Stimulated activated naive B cell treated with anti-CD40 and anti-IgM and Interleukin-4, amounts not matched to agents 10 μg/mL and 1 μg/mL and 100 μg/mL, for 72 hours (primary cell): ENCODE results near the gene WFDC1.
A peak's percentile ranks its signal among the peaks of the same experiment; 100 is the strongest.

Experiments used
- ATAC-seq, 2 donors: fragments of 150-1000 bp; cut with Tn5 transposase; replicated peaks; 2 replicates each; pipeline ENCODE4 v1.10.0; 2021; ENCODE audit warnings: moderate library complexity in 1 of 2
- DNase-seq: peaks from one replicate; pipeline ENCODE4 v3.0.0; 2021
- H3K27ac Mint-ChIP-seq: one replicate; pipeline ENCODE4 v1.8.0; 2022; ENCODE audit warnings: mild to moderate bottlenecking, mixed read lengths
- H3K27me3 Mint-ChIP-seq, 2 donors: one replicate each; pipeline ENCODE4 v1.8.0; 2022; ENCODE audit warnings: mixed read lengths in 2 of 2
- H3K36me3 Mint-ChIP-seq, 2 donors: one replicate each; pipeline ENCODE4 v1.8.0; 2022; ENCODE audit warnings: mixed read lengths in 2 of 2, mild to moderate bottlenecking in 1 of 2
- H3K4me1 Mint-ChIP-seq, 2 donors: one replicate each; pipeline ENCODE4 v1.8.0; 2022; ENCODE audit warnings: mixed read lengths in 2 of 2, mild to moderate bottlenecking in 1 of 2
- H3K4me3 Mint-ChIP-seq, 2 donors: one replicate each; pipeline ENCODE4 v1.8.0; 2022; ENCODE audit warnings: mild to moderate bottlenecking in 2 of 2, mixed read lengths in 2 of 2, moderate library complexity in 1 of 2
- H3K9me3 Mint-ChIP-seq, 2 donors: one replicate each; pipeline ENCODE4 v1.8.0; 2022; ENCODE audit warnings: mixed read lengths in 2 of 2, mild to moderate bottlenecking in 1 of 2

WFDC1 gene

GRCh38 chr16:84281074-84281473 lies 13.6 kb upstream of the WFDC1 start:
- ATAC-seq = no peak
- H3K36me3 Mint-ChIP-seq = no peaks in the 10 kb centered on the region
- H3K27ac Mint-ChIP-seq = no peak overlapping the region
- H3K4me1 Mint-ChIP-seq = no peaks in the 10 kb centered on the region
- H3K27me3 Mint-ChIP-seq = peaks cover 28 to 32% of the 10 kb centered on the region in 2 donors
- no peaks in the 10 kb centered on the region for H3K9me3 Mint-ChIP-seq
- H3K4me3 Mint-ChIP-seq = no peak overlapping the region
- DNase-seq = no peak

- H3K4me1 Mint-ChIP-seq = no peaks in the 10 kb centered on the region
- H3K36me3 Mint-ChIP-seq = no peaks in the 10 kb centered on the region
- ATAC-seq = no peak
- no peak overlapping the region for H3K27ac Mint-ChIP-seq
- H3K27me3 Mint-ChIP-seq = peaks cover 28 to 34% of the 10 kb centered on the region in 2 donors
- H3K9me3 Mint-ChIP-seq = no peaks in the 10 kb centered on the region
- no peak overlapping the region for H3K4me3 Mint-ChIP-seq
- DNase-seq = no peak
Observed at GRCh38 chr16:84282533-84282932, 12.1 kb upstream of the WFDC1 start.

DNA sequence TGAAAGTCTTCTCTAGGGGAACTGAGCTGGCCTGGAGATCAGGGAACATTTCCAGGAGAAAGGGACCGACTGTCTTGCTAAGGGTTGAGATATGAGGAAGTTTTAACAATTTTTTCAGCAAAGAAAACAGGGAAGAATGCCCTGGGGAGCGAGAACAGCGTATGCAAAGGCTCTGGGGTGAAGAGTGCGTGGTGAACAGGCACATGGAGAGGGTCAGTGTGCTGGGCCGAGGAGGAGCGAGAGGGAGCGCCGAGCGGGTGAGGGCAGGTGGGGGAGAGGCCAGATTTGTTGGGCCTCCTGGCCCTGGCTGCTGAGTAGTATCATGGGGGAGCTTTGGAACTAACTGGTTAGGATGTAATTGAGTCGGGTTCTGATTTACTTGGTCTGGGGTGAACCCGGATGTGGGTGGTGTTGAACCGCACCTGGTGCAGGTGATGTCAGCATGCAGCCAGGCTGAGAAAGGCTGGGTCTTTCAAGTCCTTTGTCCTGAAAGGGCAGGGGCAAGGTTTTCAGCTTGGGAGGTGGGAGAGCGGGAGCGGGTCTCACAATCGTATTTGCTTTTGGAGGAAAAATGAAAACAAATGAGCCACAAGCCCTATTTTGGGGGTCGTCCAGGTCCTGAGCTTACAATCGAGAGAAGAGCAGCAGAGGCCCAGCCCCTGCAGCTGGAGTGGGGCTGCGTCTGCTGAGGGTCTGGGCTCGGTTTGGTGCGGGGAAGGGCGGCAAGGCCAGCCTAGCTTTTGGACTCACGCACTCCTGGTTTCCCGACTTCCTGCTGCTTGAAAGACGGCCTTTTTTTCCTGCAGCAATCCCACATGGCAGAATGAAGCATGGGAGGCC lies 11.1 kb upstream of the WFDC1 start:
- DNase-seq = no peak
- ATAC-seq = no peak
- H3K36me3 Mint-ChIP-seq = no peaks in the 10 kb centered on the region
- no peaks in the 10 kb centered on the region for H3K9me3 Mint-ChIP-seq
- no peaks in the 10 kb centered on the region for H3K4me1 Mint-ChIP-seq
- H3K27ac Mint-ChIP-seq = no peak overlapping the region
- no peak overlapping the region for H3K4me3 Mint-ChIP-seq
- H3K27me3 Mint-ChIP-seq = peaks cover 31 to 44% of the 10 kb centered on the region in 2 donors

DNA sequence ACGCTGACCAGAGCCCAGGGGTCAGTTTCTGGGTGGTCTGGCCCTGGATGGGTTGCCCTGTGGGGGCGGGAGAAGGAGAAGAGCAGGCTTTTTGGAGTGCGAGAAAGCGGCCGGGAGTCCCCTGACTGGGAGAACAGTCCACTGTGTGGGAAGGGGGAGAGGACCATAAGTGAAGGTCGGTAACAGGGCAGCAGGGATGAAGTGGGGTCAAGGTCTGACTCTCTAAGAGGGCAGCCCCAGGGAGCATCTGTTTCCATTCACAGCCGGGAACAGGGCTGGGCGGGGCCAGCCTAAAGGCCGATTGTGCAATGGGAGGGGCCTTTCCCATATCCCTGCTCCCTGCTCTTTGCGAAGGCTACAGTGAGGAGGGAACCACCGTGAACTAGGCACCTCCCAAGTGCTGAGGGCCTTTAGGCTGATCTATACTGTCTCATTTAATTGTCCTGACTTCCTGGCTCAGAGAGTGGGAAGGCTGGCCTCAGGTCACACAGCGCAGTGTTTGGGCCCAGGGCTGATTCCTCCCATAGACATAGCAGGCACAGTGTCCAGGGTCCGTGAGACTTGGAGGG lies 10.4 kb upstream of the WFDC1 start:
- H3K27me3 Mint-ChIP-seq = peaks cover 36 to 51% of the 10 kb centered on the region in 2 donors
- no peaks in the 10 kb centered on the region for H3K9me3 Mint-ChIP-seq
- no peak for DNase-seq
- no peak overlapping the region for H3K4me3 Mint-ChIP-seq
- no peaks in the 10 kb centered on the region for H3K4me1 Mint-ChIP-seq
- no peaks in the 10 kb centered on the region for H3K36me3 Mint-ChIP-seq
- H3K27ac Mint-ChIP-seq = no peak overlapping the region
- no peak for ATAC-seq

GRCh38 chr16:84286578-84287240 lies 8.0 kb upstream of the WFDC1 start:
- no peaks in the 10 kb centered on the region for H3K9me3 Mint-ChIP-seq
- DNase-seq = no peak
- no peak overlapping the region for H3K4me3 Mint-ChIP-seq

DNA sequence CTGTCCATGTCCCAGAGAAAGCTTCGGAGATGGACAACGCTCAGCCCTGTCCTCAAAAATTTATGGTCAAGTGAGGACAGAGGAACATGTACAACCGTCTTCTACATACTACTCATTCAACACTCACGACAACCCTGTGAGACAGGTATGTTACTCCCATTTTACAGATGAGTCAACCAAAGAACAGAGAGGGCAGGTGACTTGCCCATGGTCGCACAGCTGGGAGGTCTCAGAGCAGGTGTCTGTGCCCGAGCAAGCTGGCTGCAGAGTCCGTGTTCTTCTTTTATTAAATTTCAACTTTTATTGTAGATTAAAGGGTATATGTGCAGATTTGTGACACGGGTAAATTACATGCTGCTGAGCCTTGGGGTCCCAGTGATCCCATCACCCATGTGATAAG lies 5.8 kb upstream of the WFDC1 start:
- Mint-ChIP-seq H3K9me3 (no peaks in the 10 kb centered on the region), H3K27ac (no peak overlapping the region), H3K36me3 (no peaks in the 10 kb centered on the region), H3K27me3 (peaks cover 41 to 58% of the 10 kb centered on the region in 2 donors), H3K4me1 (peaks cover 0 to 1% of the 10 kb centered on the region in 2 donors), H3K4me3 (no peak overlapping the region)
- ATAC-seq (no peak), DNase-seq (no peak)

More at GRCh38 chr16:84286578-84287240, 8.0 kb upstream of the WFDC1 start:
- peaks cover 40 to 56% of the 10 kb centered on the region in 2 donors for H3K27me3 Mint-ChIP-seq
- no peaks in the 10 kb centered on the region for H3K36me3 Mint-ChIP-seq
- no peaks in the 10 kb centered on the region for H3K4me1 Mint-ChIP-seq
- no peak overlapping the region for H3K27ac Mint-ChIP-seq
- no peak for ATAC-seq

GRCh38 chr16:84291226-84291625 lies 3.5 kb upstream of the WFDC1 start:
- H3K4me3 Mint-ChIP-seq = no peak overlapping the region
- no peak for DNase-seq
- H3K27me3 Mint-ChIP-seq = peaks cover 56 to 72% of the 10 kb centered on the region in 2 donors
- H3K36me3 Mint-ChIP-seq = no peaks in the 10 kb centered on the region
- H3K4me1 Mint-ChIP-seq = peaks cover 4 to 16% of the 10 kb centered on the region in 2 donors
- no peak overlapping the region for H3K27ac Mint-ChIP-seq
- no peak for ATAC-seq
- H3K9me3 Mint-ChIP-seq = no peaks in the 10 kb centered on the region

GRCh38 chr16:84292011-84292410 lies 2.7 kb upstream of the WFDC1 start:
- no peak overlapping the region for H3K27ac Mint-ChIP-seq
- peaks cover 4 to 16% of the 10 kb centered on the region in 2 donors for H3K4me1 Mint-ChIP-seq
- no peak overlapping the region for H3K4me3 Mint-ChIP-seq
- H3K27me3 Mint-ChIP-seq = peaks cover 62 to 78% of the 10 kb centered on the region in 2 donors
- ATAC-seq = no peak
- no peaks in the 10 kb centered on the region for H3K36me3 Mint-ChIP-seq
- no peaks in the 10 kb centered on the region for H3K9me3 Mint-ChIP-seq
- no peak for DNase-seq

- DNase-seq (no peak), ATAC-seq (no peak)
- no peaks in the 10 kb centered on the region for H3K36me3 Mint-ChIP-seq
- H3K9me3 Mint-ChIP-seq = no peaks in the 10 kb centered on the region
- H3K27ac Mint-ChIP-seq = no peak overlapping the region
- H3K4me3 Mint-ChIP-seq = no peak overlapping the region
- peaks cover 4 to 16% of the 10 kb centered on the region in 2 donors for H3K4me1 Mint-ChIP-seq
- peaks cover 61 to 67% of the 10 kb centered on the region in 2 donors for H3K27me3 Mint-ChIP-seq
Observed at GRCh38 chr16:84293406-84293805, 1.3 kb upstream of the WFDC1 start.

DNA sequence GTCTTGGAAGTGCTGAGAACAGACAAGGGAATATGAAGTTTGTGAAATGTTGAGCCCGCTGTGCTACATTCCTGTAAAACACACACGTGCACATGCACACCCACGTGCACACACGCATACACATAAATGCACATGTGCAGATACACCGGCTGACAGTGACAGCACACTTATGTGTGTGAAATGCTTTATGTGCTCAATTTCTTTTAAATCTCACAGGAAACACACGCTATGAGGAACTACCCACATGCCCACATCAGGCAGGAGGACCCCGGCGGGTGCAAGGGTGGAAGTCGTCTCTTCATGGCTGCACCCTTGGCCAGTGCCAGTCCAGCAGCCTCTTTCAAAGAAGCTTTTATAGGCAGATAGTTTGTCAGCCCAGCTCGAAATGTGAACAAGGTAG lies 561 bp upstream of the WFDC1 start:
- DNase-seq = no peak
- no peak overlapping the region for H3K4me3 Mint-ChIP-seq
- H3K36me3 Mint-ChIP-seq = no peaks in the 10 kb centered on the region
- no peaks in the 10 kb centered on the region for H3K9me3 Mint-ChIP-seq
- no peak overlapping the region for H3K27ac Mint-ChIP-seq
- peak in 1 of 2 donors; percentile 4 for ATAC-seq
- H3K4me1 Mint-ChIP-seq = peaks cover 4 to 16% of the 10 kb centered on the region in 2 donors
- peaks cover 55 to 60% of the 10 kb centered on the region in 2 donors for H3K27me3 Mint-ChIP-seq

- H3K27me3 Mint-ChIP-seq = peaks cover 48 to 50% of the 10 kb centered on the region in 2 donors
- H3K4me3 Mint-ChIP-seq = no peak overlapping the region
- DNase-seq (no peak), ATAC-seq (no peak)
- H3K27ac Mint-ChIP-seq = no peak overlapping the region
- no peaks in the 10 kb centered on the region for H3K36me3 Mint-ChIP-seq
- H3K4me1 Mint-ChIP-seq = peaks cover 4 to 16% of the 10 kb centered on the region in 2 donors
- H3K9me3 Mint-ChIP-seq = no peaks in the 10 kb centered on the region
Observed at GRCh38 chr16:84295203-84295860, 654 bp downstream of the WFDC1 start.

DNA sequence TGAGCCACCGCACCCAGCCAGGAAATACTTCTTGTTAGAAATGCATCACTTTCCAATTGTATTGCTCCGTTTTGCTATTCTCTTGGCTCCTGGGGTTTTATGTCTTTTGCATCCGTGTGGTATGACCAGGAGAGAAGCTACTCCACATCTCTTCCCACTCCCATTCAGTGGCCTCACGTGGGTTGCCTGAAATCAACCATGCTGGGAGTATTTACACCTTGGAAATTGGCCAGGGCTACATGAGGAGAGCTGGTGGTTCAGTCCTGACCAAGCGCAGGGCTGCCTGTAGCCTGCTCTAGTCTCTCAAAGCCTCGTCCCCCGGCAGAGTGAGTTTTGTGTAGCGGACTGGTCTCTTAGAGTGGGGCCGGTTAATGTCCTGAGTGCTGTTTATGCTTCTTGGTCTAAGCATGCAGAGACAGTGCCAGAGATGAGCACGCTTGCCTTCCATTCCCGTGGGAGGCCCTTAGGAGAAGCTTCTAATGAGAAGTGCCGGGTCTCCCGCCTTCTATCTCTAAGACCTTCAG lies 3.8 kb downstream of the WFDC1 start:
- Mint-ChIP-seq H3K9me3 (no peaks in the 10 kb centered on the region), H3K27ac (no peak overlapping the region), H3K4me3 (no peak overlapping the region), H3K36me3 (no peaks in the 10 kb centered on the region), H3K4me1 (peaks cover 4 to 16% of the 10 kb centered on the region in 2 donors), H3K27me3 (peaks cover 37 to 48% of the 10 kb centered on the region in 2 donors)
- ATAC-seq = no peak
- DNase-seq = no peak

DNA sequence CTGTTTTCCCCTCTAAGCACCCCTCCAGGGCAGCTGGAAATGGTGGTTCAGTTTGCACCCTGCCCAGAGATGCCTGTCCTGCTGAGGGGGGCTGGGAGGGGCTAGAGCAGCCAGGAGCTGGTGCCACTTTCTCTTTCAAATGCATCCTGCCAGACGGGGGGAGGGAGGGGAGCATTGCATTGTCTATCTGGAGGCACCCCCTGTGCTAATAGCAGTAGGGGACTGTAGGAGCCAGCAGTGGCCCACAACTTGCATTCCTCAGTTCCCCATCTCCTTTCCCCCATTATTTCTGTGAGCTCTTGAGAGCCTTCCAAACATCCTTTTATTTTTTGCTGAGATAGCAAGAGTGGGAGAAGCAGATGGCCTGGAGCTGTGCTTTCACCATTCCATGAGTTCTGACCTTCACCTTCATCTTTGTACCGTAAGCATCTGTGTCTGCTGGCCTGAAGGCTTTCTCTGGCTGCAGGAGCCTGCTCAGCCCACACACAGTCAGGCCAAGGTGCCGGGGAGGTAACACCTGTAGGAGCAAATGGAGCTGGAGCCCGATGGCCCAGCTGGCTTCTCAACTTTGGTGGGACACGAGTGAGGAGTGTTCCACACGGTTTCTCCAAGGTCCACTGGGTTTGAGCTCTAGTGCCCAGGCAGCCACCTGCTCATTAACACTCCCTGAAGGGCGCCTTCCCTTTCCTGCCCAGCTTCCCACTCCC lies 5.2 kb downstream of the WFDC1 start:
- DNase-seq (no peak), ATAC-seq (no peak)
- Mint-ChIP-seq H3K4me3 (no peak overlapping the region), H3K27me3 (peaks cover 23 to 35% of the 10 kb centered on the region in 2 donors), H3K27ac (no peak overlapping the region), H3K9me3 (no peaks in the 10 kb centered on the region), H3K36me3 (no peaks in the 10 kb centered on the region), H3K4me1 (peaks cover 0 to 5% of the 10 kb centered on the region in 2 donors)
